MCF 10A (cell line): Measurements from ENCODE around the gene NRP1. TPM values are rescaled to one million over a fixed set of nuclear protein-coding genes. Genes with fewer than 3 reads are reported as not detected.
"Not testable (repeated sequence)": the region's sequence is repeated elsewhere in the genome, so short reads cannot be mapped to it uniquely, and the experiment has no call there.

Experiments
- BruUV-seq: library from RNA; stranded (reverse); fragments of 400-500 nt; replicated peaks from 2 replicates; lab custom pipeline; 2021; lab: Mats Ljungman, UMichigan
- CTCF ChIA-PET: fragments of 300-600 bp; sonication (Branson Sonifier 250); formaldehyde crosslinking; extraction: SDS; loops from one replicate; lab custom pipeline; 2021; ENCODE audit warnings: antibody characterized with exemption, inconsistent platforms; lab: Yijun Ruan, JAX
- POLR2A ChIA-PET: fragments of 300-600, 350-650 bp; sonication (Branson Sonifier 250); formaldehyde crosslinking; extraction: SDS; loops from one replicate; lab custom pipeline; 2020; ENCODE audit warnings: antibody characterized with exemption, inconsistent platforms; lab: Yijun Ruan, JAX
- DNase-seq: peaks from one replicate; pipeline ENCODE4 v3.0.0-alpha.2; 2018; ENCODE audit not compliant: unreplicated experiment
- H3K27ac Mint-ChIP-seq: one replicate; pipeline ENCODE4 v1.8.0; 2022; ENCODE audit warnings: mild to moderate bottlenecking, low read depth, mixed read lengths; ENCODE audit not compliant: unreplicated experiment
- H3K27me3 Mint-ChIP-seq: one replicate; pipeline ENCODE4 v1.8.0; 2022; ENCODE audit warnings: mixed read lengths; ENCODE audit not compliant: insufficient read depth, unreplicated experiment
- H3K36me3 Mint-ChIP-seq: one replicate; pipeline ENCODE4 v1.8.0; 2022; ENCODE audit warnings: mild to moderate bottlenecking, moderate library complexity, mixed read lengths; ENCODE audit not compliant: insufficient read depth, unreplicated experiment
- H3K4me1 Mint-ChIP-seq: one replicate; pipeline ENCODE4 v1.8.0; 2022; ENCODE audit warnings: mixed read lengths; ENCODE audit not compliant: insufficient read depth, unreplicated experiment
- H3K4me3 Mint-ChIP-seq: one replicate; pipeline ENCODE4 v1.8.0; 2022; ENCODE audit warnings: mild to moderate bottlenecking, moderate library complexity, mixed read lengths; ENCODE audit not compliant: unreplicated experiment
- H3K9me3 Mint-ChIP-seq: one replicate; pipeline ENCODE4 v1.8.0; 2022; ENCODE audit warnings: mixed read lengths; ENCODE audit not compliant: unreplicated experiment
- CTCF ChIP-seq: fragments of 200-600 bp; IDR thresholded peaks from one replicate; pipeline ENCODE4 v1.8.0; 2022; ENCODE audit warnings: antibody characterized with exemption, mild to moderate bottlenecking; ENCODE audit not compliant: unreplicated experiment
- intact Hi-C: fragments of 100-400 bp; cut with micrococcal nuclease; formaldehyde crosslinking; loops from 2 replicates; pipeline ENCODE4 v1.14.1; 2022
- total RNA-seq: library from RNA; stranded (reverse); gene quantifications from 2 replicates; pipeline ENCODE4 v1.2.3, GENCODE V29; 2022

The NRP1 gene
- total RNA-seq, 1 experiment from 2014 or later = 66.6 TPM

DNA sequence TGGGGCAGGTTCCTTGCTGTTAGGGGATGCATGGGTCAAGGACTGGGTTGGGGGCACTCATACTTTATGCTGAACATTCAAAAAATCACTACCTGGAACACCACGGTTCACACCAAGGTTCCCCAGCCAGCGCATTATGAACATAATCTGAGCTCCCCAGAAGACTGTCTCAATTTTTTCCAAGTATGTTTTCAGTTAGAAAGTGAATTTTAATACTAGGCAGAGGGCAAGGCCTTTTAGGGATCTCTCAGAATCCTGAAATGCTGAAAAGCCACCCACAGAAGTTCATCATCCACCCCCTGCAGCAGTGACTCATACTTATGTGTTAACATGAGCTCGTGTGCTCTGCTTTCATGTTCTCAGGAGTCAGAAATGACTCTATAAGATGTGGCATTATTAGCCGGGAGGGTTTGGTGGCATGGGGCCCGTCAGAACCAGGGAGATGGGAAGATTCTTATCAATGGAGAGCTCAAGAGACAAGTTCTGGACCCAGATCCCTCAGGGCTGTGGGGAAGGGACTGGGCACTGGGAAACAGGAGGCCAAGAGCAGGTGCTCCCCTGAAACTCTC, 191.2 kb downstream of the NRP1 start:
- intact Hi-C loops = no loop called here
- peaks cover 5% of the 10 kb centered on the region for H3K36me3 Mint-ChIP-seq
- H3K27ac Mint-ChIP-seq = no peak overlapping the region
- no peaks in the 10 kb centered on the region for H3K9me3 Mint-ChIP-seq
- peak; percentile 82 for DNase-seq
- POLR2A ChIA-PET = interaction anchor here (0.7 to 1.9 kb wide), 3 partner anchors 9 to 22 kb away, joined by 4 to 12 read pairs (median 5); no protein-coding TSS in a partner anchor
- H3K27me3 Mint-ChIP-seq = no peaks in the 10 kb centered on the region
- TF ChIP-seq CTCF = no peak
- CTCF ChIA-PET = interaction anchor here (0.6 to 1.9 kb wide), 4 partner anchors 11 to 134 kb away, joined by 3 to 10 read pairs (median 4); no protein-coding TSS in a partner anchor
- BruUV-seq = no TSS peak
- H3K4me3 Mint-ChIP-seq = no peak overlapping the region
- H3K4me1 Mint-ChIP-seq = peaks cover 20% of the 10 kb centered on the region

GRCh38 chr10:33142295-33142694, 192.2 kb downstream of the NRP1 start:
- Mint-ChIP-seq H3K9me3 (no peaks in the 10 kb centered on the region), H3K4me3 (no peak overlapping the region), H3K27me3 (no peaks in the 10 kb centered on the region), H3K36me3 (peaks cover 5% of the 10 kb centered on the region), H3K4me1 (peaks cover 25% of the 10 kb centered on the region), H3K27ac (no peak overlapping the region)
- CTCF ChIA-PET = no interaction called here
- no TSS peak for BruUV-seq
- DNase-seq = no peak
- POLR2A ChIA-PET = interaction anchor here (1.9 kb wide), 1 partner anchor 8 kb away, joined by 12 read pairs; no protein-coding TSS in a partner anchor
- TF ChIP-seq CTCF = no peak
- intact Hi-C loops = no loop called here

GRCh38 chr10:33141251-33141650, 193.2 kb downstream of the NRP1 start:
- ChIA-PET CTCF (no interaction called here), POLR2A (no interaction called here)
- Mint-ChIP-seq H3K27ac (no peak overlapping the region), H3K4me3 (no peak overlapping the region), H3K4me1 (peaks cover 35% of the 10 kb centered on the region), H3K36me3 (peaks cover 5% of the 10 kb centered on the region), H3K27me3 (no peaks in the 10 kb centered on the region), H3K9me3 (no peaks in the 10 kb centered on the region)
- DNase-seq = no peak
- intact Hi-C loops = no loop called here
- BruUV-seq = no TSS peak
- TF ChIP-seq CTCF = no peak

DNA sequence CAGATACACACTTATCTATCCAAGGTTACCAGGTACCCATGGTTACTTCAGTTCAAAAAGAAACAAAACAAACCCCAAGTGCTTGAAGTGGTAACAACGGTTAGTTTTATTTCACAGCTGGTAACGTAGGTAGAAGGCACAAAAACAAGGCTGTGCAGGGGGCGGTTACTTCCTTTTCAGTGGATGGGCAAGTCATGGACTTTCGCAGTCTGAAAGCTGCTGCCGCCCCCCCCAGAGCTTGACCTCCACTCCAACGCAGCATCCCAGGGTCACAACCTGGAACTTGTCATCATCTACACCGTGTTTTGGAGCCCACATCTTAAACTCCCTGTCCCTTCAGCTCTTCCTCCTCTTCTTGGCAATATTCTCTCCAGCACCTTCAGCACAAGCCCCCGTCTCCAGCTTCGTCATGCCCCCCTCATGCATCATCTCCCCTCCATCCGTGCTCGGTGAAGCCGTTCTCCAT, 195.3 kb downstream of the NRP1 start:
- POLR2A ChIA-PET = interaction anchor here (0.7 kb wide), 1 partner anchor 81 kb away, joined by 3 read pairs; no protein-coding TSS in a partner anchor
- BruUV-seq = no TSS peak
- no peak for DNase-seq
- Mint-ChIP-seq H3K4me3 (no peak overlapping the region), H3K27me3 (no peaks in the 10 kb centered on the region), H3K27ac (peak overlapping the region; percentile 50), H3K36me3 (no peaks in the 10 kb centered on the region), H3K4me1 (peaks cover 41% of the 10 kb centered on the region), H3K9me3 (no peaks in the 10 kb centered on the region)
- CTCF ChIA-PET = interaction anchor here (0.7 kb wide), 1 partner anchor 54 kb away, joined by 4 read pairs; no protein-coding TSS in a partner anchor
- TF ChIP-seq CTCF = no peak
- intact Hi-C loops = no loop called here

DNA sequence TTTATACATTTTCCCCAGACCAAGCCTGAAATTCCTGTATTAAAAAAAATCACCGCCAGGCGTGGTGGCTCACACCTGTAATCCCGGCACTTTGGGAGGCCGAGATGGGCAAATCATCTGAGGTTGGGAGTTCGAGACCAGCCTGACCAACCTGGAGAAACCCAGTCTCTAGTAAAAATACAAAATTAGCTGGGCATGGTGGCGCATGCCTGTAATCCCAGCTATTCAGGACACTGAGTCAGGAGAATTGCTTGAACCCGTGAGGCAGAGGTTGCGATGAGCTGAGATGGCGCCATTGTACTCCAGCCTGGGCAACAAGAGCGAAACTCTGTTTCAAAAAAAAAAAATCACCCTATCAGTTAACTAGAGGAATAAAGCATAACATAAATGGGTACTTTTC, 195.8 kb downstream of the NRP1 start:
- POLR2A ChIA-PET = interaction anchor here (0.7 kb wide), 1 partner anchor 81 kb away, joined by 3 read pairs; no protein-coding TSS in a partner anchor
- peaks cover 47% of the 10 kb centered on the region for H3K4me1 Mint-ChIP-seq
- intact Hi-C loops, H3K27me3 Mint-ChIP-seq, H3K4me3 Mint-ChIP-seq, H3K27ac Mint-ChIP-seq, DNase-seq, H3K9me3 Mint-ChIP-seq, H3K36me3 Mint-ChIP-seq, BruUV-seq: not testable (repeated sequence)
- CTCF ChIA-PET = interaction anchor here (0.5 to 1.3 kb wide), 2 partner anchors 16 to 54 kb away, joined by 3 to 4 read pairs; no protein-coding TSS in a partner anchor
